Measurements from ENCODE around the gene MAP1B. TPM values are rescaled to one million over a fixed set of nuclear protein-coding genes. Genes with fewer than 3 reads are reported as not detected.

Gene MAP1B
- total and polyA plus RNA-seq, 2 of the 4 experiments (the other 2 are of a cell fraction), result 41.1 to 183 TPM

- ATAC-seq (ENCODE audit: low read depth) (no peak), DNase-seq (no peak)
- H3K14ac ChIP-seq (replicated peaks; ENCODE audit: low read depth, low read length), result peak overlapping the region; percentile 43; the same call in 1 of the 2 replicates
- peak overlapping the region; percentile 71; the same call in 1 of the 2 replicates for H2BK20ac ChIP-seq (ENCODE audit: low read depth, low read length)
- H2AK9ac ChIP-seq (replicated peaks; ENCODE audit: low read depth, low read length, poor library complexity), result no peak overlapping the region
- ChIA-PET CTCF (no interaction called here), POLR2A (ENCODE audit: unreplicated experiment) (no interaction called here)
- peak overlapping the region; percentile 86; the same call in 1 of the 2 replicates for H3K23ac ChIP-seq (ENCODE audit: low read depth, low read length)
- no peak overlapping the region; the same call in 1 of the 2 replicates for H4K5ac ChIP-seq (ENCODE audit: low read depth, low read length)
- H4K91ac ChIP-seq (ENCODE audit: insufficient read depth, low read depth, low read length), result peak overlapping the region; percentile 6; the same call in 1 of the 2 replicates
- peak overlapping the region in 1 of 2 experiments; percentile 60; a peak in 1 of 4 replicates for H4K8ac ChIP-seq (ENCODE audit: low read depth in 2 of 2, low read length in 2 of 2)
- peaks cover 56 to 89% of the 10 kb centered on the region in 2 experiments for H3K79me1 ChIP-seq (ENCODE audit: low read depth in 1 of 2, low read length in 2 of 2)
- no peaks in the 10 kb centered on the region for H3K27me3 ChIP-seq (ENCODE audit: control insufficient read depth, insufficient read depth, low read length)
- peaks cover 4% of the 10 kb centered on the region; the same call in 1 of the 2 replicates for H3K36me3 ChIP-seq (ENCODE audit: control insufficient read depth, insufficient read depth, low read length)
- H3K9me1 ChIP-seq (ENCODE audit: insufficient read depth, low read length), result peaks cover 44% of the 10 kb centered on the region
- peak overlapping the region; percentile 78 for H2BK120ac ChIP-seq (ENCODE audit: low read depth, low read length)
- H3K9ac ChIP-seq (ENCODE audit: low read depth, low read length), result no peak overlapping the region
- H3K18ac ChIP-seq (ENCODE audit: low read depth, low read length), result peak overlapping the region; percentile 54
- no CpG with 5 or more reads among the region's 4 CpGs for WGBS, 2 experiments (ENCODE audit: extremely low coverage in 2 of 2, insufficient read length in 1 of 2)
- no peak overlapping the region for H3K4me3 ChIP-seq (ENCODE audit: insufficient read depth, low read depth, low read length)
- H2AFZ ChIP-seq (replicated peaks; ENCODE audit: low read length, poor library complexity), result no peak overlapping the region
- H3K9me3 ChIP-seq (ENCODE audit: control insufficient read depth, insufficient read depth, low read length), result no peaks in the 10 kb centered on the region
- no peak for TF ChIP-seq RCOR1 (IDR thresholded peaks at IDR 0.05; ENCODE audit: insufficient replicate concordance, low read length)
- TF ChIP-seq RAD21 (IDR thresholded peaks at IDR 0.05; ENCODE audit: low read length), result no peak
- no peak for TF ChIP-seq CHD1 (IDR thresholded peaks at IDR 0.05; ENCODE audit: low read depth, low read length)
- TF ChIP-seq RFX5 (IDR thresholded peaks at IDR 0.05; ENCODE audit: low read depth, low read length), result no peak
- no peak for TF ChIP-seq MAZ (IDR thresholded peaks at IDR 0.05; ENCODE audit: borderline replicate concordance, low read depth, low read length)
- no peak for TF ChIP-seq SMC3 (IDR thresholded peaks at IDR 0.05; ENCODE audit: low read depth, low read length)
- TF ChIP-seq MXI1 (IDR thresholded peaks at IDR 0.05; ENCODE audit: borderline replicate concordance, low read depth, low read length), result no peak
- TF ChIP-seq CTCF (conservative IDR thresholded peaks at IDR 0.05; ENCODE audit: low read depth, low read length), result no peak
- TF ChIP-seq MAFK (IDR thresholded peaks at IDR 0.05; ENCODE audit: low read depth, low read length), result no peak
- TF ChIP-seq FOS (IDR thresholded peaks at IDR 0.05; ENCODE audit: low read depth, low read length), result no peak
- TF ChIP-seq ELK1 (IDR thresholded peaks at IDR 0.05; ENCODE audit: borderline replicate concordance, low read depth, low read length), result no peak
- no peak for TF ChIP-seq NFE2L2 (IDR thresholded peaks at IDR 0.05; ENCODE audit: low read depth, low read length)
- TF ChIP-seq USF2 (IDR thresholded peaks at IDR 0.05; ENCODE audit: low read depth, low read length), result no peak
- no peak for TF ChIP-seq POLR2A (IDR thresholded peaks at IDR 0.05; ENCODE audit: low read depth, low read length)
- no peak for TF ChIP-seq BHLHE40 (IDR thresholded peaks at IDR 0.05; ENCODE audit: low read depth, low read length)
- TF ChIP-seq CEBPB (IDR thresholded peaks at IDR 0.05; ENCODE audit: low read depth, low read length), result no peak
- no peak overlapping the region for H3K56ac ChIP-seq (ENCODE audit: extremely low read depth, insufficient read depth, low read length)
- peaks cover 37% of the 10 kb centered on the region for H3K4me1 ChIP-seq (ENCODE audit: control insufficient read depth, insufficient read depth, low read length)
- H4K20me1 ChIP-seq (ENCODE audit: insufficient read depth, low read length), result peaks cover 4% of the 10 kb centered on the region; the same call in 1 of the 2 replicates
- no TSS peak for BruUV-seq (replicated peaks)
- H2BK15ac ChIP-seq (ENCODE audit: low read depth, low read length), result no peak overlapping the region
- dilution Hi-C loops (cut with HindIII; ENCODE audit: low sequenced_read_pairs, unreplicated experiment), result no loop called here
- peak overlapping the region; percentile 29; the same call in 1 of the 2 replicates for H2AK5ac ChIP-seq (ENCODE audit: low read depth, low read length)
- in situ Hi-C loops (cut with MboI; ENCODE audit: low sequenced_read_pairs), result no loop called here
- H3K4ac ChIP-seq (ENCODE audit: low read depth, low read length), result peak overlapping the region; percentile 71
- H3K4me2 ChIP-seq (ENCODE audit: low read depth, low read length), result no peak overlapping the region; the same call in 1 of the 2 replicates
- H3K27ac ChIP-seq (ENCODE audit: insufficient read depth, low read length), result no peak overlapping the region
- intact Hi-C loops (cut with micrococcal nuclease), result loop anchor here (5.0 kb wide), 1 partner anchor 94 kb away; no protein-coding TSS in a partner anchor
- H2BK5ac ChIP-seq (ENCODE audit: low read depth, low read length, poor library complexity, severe bottlenecking), result peak overlapping the region; percentile 34
Observed at GRCh38 chr5:72153551-72153950, 46.3 kb downstream of the MAP1B start.
